ENCODE results near the gene MAN1A2.

The MAN1A2 gene

DNA sequence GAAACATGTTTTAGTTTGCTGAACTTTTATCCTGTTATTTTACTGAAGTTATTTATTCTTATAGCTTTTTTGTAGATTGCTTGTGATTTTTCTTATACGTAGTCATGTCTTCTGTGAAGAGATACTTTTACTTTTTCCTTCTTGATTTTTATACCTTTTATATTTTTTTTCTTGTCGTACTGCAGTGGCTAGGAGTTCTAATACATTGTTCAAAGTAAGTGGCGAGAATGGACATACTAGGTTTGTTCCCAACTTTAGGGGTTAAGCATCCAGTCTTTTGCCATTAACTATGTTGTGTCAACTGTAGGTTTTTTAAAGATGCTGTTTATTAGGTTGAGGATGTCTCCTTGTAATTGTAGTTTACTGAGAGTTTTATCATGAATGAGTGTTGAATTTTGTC lies 36.3 kb downstream of the MAN1A2 start:
- Histone ChIP-seq H3K27me3 (ENCODE audit: control insufficient read depth, insufficient read depth, low read length) (no peaks in the 10 kb centered on the region), H3K4me3 (ENCODE audit: low read depth, low read length) (no peak overlapping the region), H3K36me3 (ENCODE audit: control insufficient read depth, insufficient read depth, low read length) (peaks cover 7% of the 10 kb centered on the region; the same call in 1 of the 2 replicates), H3K9ac (ENCODE audit: low read depth, low read length) (no peak overlapping the region), H3K4me1 (ENCODE audit: control insufficient read depth, insufficient read depth, low read length) (no peaks in the 10 kb centered on the region), H3K9me3 (ENCODE audit: control insufficient read depth, insufficient read depth, low read length) (peaks cover 9% of the 10 kb centered on the region), H3K27ac (ENCODE audit: low read depth, low read length) (no peak overlapping the region)

DNA sequence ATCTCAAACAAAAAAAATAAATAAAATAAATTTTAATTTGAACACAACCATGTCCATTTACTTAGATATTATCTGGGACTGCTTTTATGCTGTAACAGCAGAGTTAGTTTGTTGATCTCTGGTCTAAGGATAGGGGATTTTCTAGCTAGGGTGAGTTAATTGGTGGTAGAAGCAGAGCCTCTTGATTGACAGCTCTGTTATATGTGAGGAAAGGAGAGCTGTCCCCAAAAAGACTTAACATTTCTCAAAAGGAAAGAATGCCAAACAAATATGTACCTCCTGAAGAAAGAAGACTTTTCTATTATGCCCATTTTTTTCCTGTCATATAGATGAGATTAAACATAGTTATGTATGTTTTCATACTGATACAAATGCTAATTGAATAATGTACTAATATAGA lies 37.8 kb downstream of the MAN1A2 start:
- Histone ChIP-seq H3K27me3 (ENCODE audit: control insufficient read depth, insufficient read depth, low read length) (no peaks in the 10 kb centered on the region), H3K27ac (ENCODE audit: low read depth, low read length) (no peak overlapping the region), H3K4me3 (ENCODE audit: low read depth, low read length) (no peak overlapping the region), H3K9me3 (ENCODE audit: control insufficient read depth, insufficient read depth, low read length) (peaks cover 9% of the 10 kb centered on the region), H3K9ac (ENCODE audit: low read depth, low read length) (no peak overlapping the region), H3K4me1 (ENCODE audit: control insufficient read depth, insufficient read depth, low read length) (no peaks in the 10 kb centered on the region), H3K36me3 (ENCODE audit: control insufficient read depth, insufficient read depth, low read length) (peaks cover 7% of the 10 kb centered on the region; the same call in 1 of the 2 replicates)

DNA sequence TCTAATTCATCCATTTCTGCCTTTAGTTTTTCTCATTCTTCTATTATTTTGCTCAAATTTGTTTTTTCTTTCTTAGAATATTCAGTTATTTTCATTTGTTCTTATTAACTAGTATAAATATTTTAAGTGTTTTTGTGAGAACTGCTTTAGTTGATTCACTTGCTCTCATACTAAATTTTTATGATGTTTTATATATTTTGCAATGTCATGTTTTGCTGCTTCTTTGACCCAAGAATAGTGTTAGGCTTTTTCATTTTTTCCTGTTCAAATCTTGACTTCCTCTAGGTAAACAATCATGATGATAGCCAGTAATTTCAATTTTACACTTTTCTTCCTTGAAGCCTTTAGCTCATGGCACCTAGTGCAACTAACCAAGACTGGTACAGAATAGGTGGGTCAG lies 45.2 kb downstream of the MAN1A2 start:
- no peaks in the 10 kb centered on the region for H3K9me3 ChIP-seq (ENCODE audit: control insufficient read depth, insufficient read depth, low read length)
- H3K27ac ChIP-seq (ENCODE audit: low read depth, low read length): no peak overlapping the region
- H3K4me1 ChIP-seq (ENCODE audit: control insufficient read depth, insufficient read depth, low read length): peaks cover 8% of the 10 kb centered on the region
- H3K36me3 ChIP-seq (ENCODE audit: control insufficient read depth, insufficient read depth, low read length): no peaks in the 10 kb centered on the region
- H3K9ac ChIP-seq (ENCODE audit: low read depth, low read length): no peak overlapping the region
- H3K4me3 ChIP-seq (ENCODE audit: low read depth, low read length): no peak overlapping the region
- no peaks in the 10 kb centered on the region for H3K27me3 ChIP-seq (ENCODE audit: control insufficient read depth, insufficient read depth, low read length)

DNA sequence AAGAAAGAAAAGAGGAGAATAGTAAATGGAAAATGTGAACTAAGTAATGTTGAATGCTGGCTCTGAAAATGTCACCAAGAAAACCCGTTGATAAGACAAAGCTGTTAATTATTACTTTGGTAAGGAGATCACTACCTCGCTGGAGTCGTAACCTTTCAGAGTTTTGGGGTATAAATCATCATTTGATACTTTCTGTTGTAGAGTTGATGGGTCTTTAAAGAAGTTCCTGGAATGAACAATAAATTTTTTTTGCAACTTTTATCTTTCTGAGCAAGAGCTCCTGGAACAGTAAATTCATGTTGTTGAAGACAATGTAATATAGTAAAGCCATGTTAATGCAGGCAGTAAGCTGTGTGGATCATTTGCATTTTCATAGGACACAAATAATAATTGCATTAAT lies 46.2 kb downstream of the MAN1A2 start:
- Histone ChIP-seq H3K9ac (ENCODE audit: low read depth, low read length) (no peak overlapping the region), H3K36me3 (ENCODE audit: control insufficient read depth, insufficient read depth, low read length) (no peaks in the 10 kb centered on the region), H3K4me3 (ENCODE audit: low read depth, low read length) (no peak overlapping the region), H3K9me3 (ENCODE audit: control insufficient read depth, insufficient read depth, low read length) (no peaks in the 10 kb centered on the region), H3K27ac (ENCODE audit: low read depth, low read length) (no peak overlapping the region), H3K27me3 (ENCODE audit: control insufficient read depth, insufficient read depth, low read length) (no peaks in the 10 kb centered on the region), H3K4me1 (ENCODE audit: control insufficient read depth, insufficient read depth, low read length) (peaks cover 8% of the 10 kb centered on the region)

DNA sequence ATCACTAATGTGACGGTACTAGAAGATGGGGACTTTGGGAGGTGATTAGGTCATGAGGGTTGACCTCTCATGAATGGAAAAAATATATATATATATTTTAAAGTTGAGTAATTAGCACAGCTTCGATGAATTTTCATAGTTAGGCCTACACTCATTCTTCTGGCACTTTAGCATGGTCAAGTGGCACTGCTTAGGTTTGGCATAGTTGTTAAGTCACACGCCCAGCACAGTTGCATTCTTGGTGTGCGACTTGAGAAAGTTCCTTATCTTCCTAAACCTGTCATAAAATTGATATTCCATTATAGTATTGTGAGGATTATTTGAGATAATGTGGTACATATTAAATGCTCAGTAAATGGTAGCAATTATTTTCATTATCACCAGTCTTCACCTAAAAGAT lies 47.7 kb downstream of the MAN1A2 start:
- H3K9me3 ChIP-seq (ENCODE audit: control insufficient read depth, insufficient read depth, low read length): no peaks in the 10 kb centered on the region
- no peak overlapping the region for H3K4me3 ChIP-seq (ENCODE audit: low read depth, low read length)
- H3K4me1 ChIP-seq (ENCODE audit: control insufficient read depth, insufficient read depth, low read length): peaks cover 8% of the 10 kb centered on the region
- H3K27me3 ChIP-seq (ENCODE audit: control insufficient read depth, insufficient read depth, low read length): no peaks in the 10 kb centered on the region
- no peaks in the 10 kb centered on the region for H3K36me3 ChIP-seq (ENCODE audit: control insufficient read depth, insufficient read depth, low read length)
- no peak overlapping the region for H3K9ac ChIP-seq (ENCODE audit: low read depth, low read length)
- H3K27ac ChIP-seq (ENCODE audit: low read depth, low read length): no peak overlapping the region

DNA sequence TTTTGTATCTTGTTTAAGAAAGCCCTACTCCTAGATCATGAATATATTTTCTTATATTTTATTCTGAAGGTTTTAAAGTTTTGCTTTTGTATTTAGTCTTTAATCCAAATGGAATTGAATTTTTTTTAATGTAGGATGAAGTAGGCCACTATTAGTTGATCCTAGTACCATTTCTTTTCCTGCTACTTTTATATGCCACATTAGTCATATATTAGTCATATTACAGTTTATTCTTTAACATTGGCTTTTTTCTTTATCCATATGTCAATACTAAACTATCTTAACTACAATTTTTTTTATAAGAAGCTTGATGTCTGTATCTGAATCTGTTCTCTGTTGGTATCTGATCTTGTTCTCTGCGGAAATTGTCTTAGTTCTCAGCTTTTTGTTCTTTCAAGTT lies 48.8 kb downstream of the MAN1A2 start:
- no peaks in the 10 kb centered on the region for H3K36me3 ChIP-seq (ENCODE audit: control insufficient read depth, insufficient read depth, low read length)

DNA sequence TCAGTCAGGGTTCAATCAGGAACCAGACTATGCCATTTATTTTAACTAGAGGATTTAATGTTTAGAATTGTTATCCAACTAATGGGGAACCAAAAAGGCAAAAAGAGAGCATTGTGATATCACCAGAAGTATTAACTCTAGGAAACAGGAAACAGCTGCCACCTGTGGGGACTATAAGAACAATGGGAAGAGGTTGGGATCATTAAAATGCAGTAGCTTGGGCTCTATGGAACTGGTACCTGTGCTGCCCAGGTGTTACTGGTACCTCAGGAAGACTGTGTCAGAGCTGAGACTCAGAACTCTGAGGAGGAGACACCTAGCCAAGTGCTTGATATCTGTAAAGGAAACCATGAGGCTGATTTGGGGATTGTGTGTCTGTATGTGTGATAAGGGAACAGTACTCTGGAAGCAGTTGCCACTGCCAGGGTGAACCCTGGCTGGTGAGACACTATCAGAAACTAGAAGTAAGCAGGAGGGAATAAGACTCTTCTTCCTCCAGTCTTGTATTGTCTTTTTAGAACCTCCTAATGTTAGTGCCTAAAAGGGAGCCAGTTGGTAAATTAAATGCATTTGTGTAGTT lies 49.4 kb downstream of the MAN1A2 start:
- H3K27ac ChIP-seq (ENCODE audit: low read depth, low read length): no peak overlapping the region
- H3K27me3 ChIP-seq (ENCODE audit: control insufficient read depth, insufficient read depth, low read length): no peaks in the 10 kb centered on the region
- H3K4me3 ChIP-seq (ENCODE audit: low read depth, low read length): no peak overlapping the region
- H3K4me1 ChIP-seq (ENCODE audit: control insufficient read depth, insufficient read depth, low read length): peaks cover 8% of the 10 kb centered on the region
- H3K36me3 ChIP-seq (ENCODE audit: control insufficient read depth, insufficient read depth, low read length): no peaks in the 10 kb centered on the region
- no peak overlapping the region for H3K9ac ChIP-seq (ENCODE audit: low read depth, low read length)
- no peaks in the 10 kb centered on the region for H3K9me3 ChIP-seq (ENCODE audit: control insufficient read depth, insufficient read depth, low read length)

More for the DNA sequence above, 48.8 kb downstream of the MAN1A2 start:
- Histone ChIP-seq H3K9ac (ENCODE audit: low read depth, low read length) (no peak overlapping the region), H3K4me1 (ENCODE audit: control insufficient read depth, insufficient read depth, low read length) (peaks cover 8% of the 10 kb centered on the region), H3K27ac (ENCODE audit: low read depth, low read length) (no peak overlapping the region), H3K4me3 (ENCODE audit: low read depth, low read length) (no peak overlapping the region), H3K27me3 (ENCODE audit: control insufficient read depth, insufficient read depth, low read length) (no peaks in the 10 kb centered on the region), H3K9me3 (ENCODE audit: control insufficient read depth, insufficient read depth, low read length) (no peaks in the 10 kb centered on the region)

DNA sequence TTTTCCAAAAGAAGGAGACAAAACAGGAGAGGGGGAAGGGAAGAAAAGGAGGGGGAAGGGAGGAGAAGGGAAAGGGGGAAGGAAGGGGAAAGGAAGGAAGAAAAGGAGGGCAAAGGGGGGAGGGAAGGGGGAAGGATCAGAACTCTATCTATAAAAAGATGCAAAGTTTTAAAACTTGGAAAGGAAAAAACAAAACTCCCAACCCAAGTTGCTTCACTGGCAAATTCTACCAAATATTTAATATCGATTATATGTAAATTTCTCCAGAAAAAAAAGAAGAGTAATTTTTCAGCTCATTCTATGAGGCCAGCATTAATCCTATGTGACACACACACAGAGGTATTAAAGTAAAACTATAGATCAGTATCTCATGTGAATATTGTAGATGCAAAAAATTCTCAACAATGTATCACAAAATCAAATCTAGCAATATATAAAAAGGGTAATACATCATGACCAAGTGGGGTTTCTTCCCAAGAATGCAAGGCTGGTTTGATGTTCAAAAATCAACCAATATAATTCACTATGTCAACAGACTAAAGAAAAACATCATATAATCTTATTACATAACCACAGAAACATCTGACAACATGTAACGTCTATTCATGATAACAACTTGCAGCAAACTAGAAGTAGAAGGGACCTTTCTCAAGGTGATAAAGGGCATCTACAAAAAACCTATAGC lies 57.9 kb downstream of the MAN1A2 start:
- Histone ChIP-seq H3K27me3 (ENCODE audit: control insufficient read depth, insufficient read depth, low read length) (no peaks in the 10 kb centered on the region), H3K27ac (ENCODE audit: low read depth, low read length) (no peak overlapping the region), H3K36me3 (ENCODE audit: control insufficient read depth, insufficient read depth, low read length) (no peaks in the 10 kb centered on the region), H3K9ac (ENCODE audit: low read depth, low read length) (no peak overlapping the region), H3K4me1 (ENCODE audit: control insufficient read depth, insufficient read depth, low read length) (no peaks in the 10 kb centered on the region), H3K4me3 (ENCODE audit: low read depth, low read length) (no peak overlapping the region), H3K9me3 (ENCODE audit: control insufficient read depth, insufficient read depth, low read length) (peaks cover 20% of the 10 kb centered on the region)

DNA sequence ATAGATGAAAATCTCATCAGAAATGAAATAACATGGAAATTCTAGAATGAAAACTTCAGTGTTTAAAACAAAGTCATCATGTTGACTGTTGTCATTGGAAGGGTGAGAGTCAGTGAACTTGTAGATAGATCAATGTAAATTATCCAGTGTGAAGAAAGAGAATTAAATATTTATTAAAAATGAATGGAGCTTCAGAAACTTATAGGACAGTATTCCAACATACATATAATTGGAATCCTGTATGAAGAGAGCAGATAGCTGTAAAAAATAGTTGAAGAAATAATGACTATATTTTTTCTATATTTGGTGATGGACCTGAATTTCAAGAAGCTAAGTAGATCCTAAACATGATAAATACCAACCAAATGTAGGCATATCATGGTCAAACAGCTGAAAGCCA lies 60.0 kb downstream of the MAN1A2 start:
- Histone ChIP-seq H3K9me3 (ENCODE audit: control insufficient read depth, insufficient read depth, low read length) (peaks cover 20% of the 10 kb centered on the region), H3K9ac (ENCODE audit: low read depth, low read length) (no peak overlapping the region), H3K27ac (ENCODE audit: low read depth, low read length) (no peak overlapping the region), H3K27me3 (ENCODE audit: control insufficient read depth, insufficient read depth, low read length) (no peaks in the 10 kb centered on the region), H3K4me1 (ENCODE audit: control insufficient read depth, insufficient read depth, low read length) (no peaks in the 10 kb centered on the region), H3K4me3 (ENCODE audit: low read depth, low read length) (no peak overlapping the region), H3K36me3 (ENCODE audit: control insufficient read depth, insufficient read depth, low read length) (no peaks in the 10 kb centered on the region)

DNA sequence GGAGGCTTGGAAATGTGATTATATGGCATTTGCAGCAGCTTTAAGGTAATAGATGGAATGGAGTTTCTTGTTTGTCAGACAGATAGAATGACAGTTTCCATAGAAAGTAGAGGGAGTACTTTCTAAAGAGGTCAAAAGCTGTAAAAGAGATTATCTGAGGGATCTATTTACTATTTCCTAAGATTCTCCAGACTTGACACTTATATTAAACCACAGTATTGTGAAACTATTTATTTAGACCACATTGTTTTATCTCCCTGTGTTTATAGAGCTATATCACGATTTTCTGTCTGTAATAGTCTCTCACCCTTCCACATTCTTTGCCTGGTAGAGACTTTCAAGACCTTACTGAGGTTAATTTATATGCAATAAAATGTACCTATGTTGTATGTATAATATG lies 66.7 kb downstream of the MAN1A2 start:
- H3K4me3 ChIP-seq (ENCODE audit: low read depth, low read length): no peak overlapping the region
- no peak overlapping the region for H3K27ac ChIP-seq (ENCODE audit: low read depth, low read length)
- no peaks in the 10 kb centered on the region for H3K9me3 ChIP-seq (ENCODE audit: control insufficient read depth, insufficient read depth, low read length)
- no peak overlapping the region for H3K9ac ChIP-seq (ENCODE audit: low read depth, low read length)
- no peaks in the 10 kb centered on the region for H3K36me3 ChIP-seq (ENCODE audit: control insufficient read depth, insufficient read depth, low read length)
- H3K27me3 ChIP-seq (ENCODE audit: control insufficient read depth, insufficient read depth, low read length): no peaks in the 10 kb centered on the region
- peaks cover 3% of the 10 kb centered on the region; the same call in 1 of the 2 replicates for H3K4me1 ChIP-seq (ENCODE audit: control insufficient read depth, insufficient read depth, low read length)

DNA sequence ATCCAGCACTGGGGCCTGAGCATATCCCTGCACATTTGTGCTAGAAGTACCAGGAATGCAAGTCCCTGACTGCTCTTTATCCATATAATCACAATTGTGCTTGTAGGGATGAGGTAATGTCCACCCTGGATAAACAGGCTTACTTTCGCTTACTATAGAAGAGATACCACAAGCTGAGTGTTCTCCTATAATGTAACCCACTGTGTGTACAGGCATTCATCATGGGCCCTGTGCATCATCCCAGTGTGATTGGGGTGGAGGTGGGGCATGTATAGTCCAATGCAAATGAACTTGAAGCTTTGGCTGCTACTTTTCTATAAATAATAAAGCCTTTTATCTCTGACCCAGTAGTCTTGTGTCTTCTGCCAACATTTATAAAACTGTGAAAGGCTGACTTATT lies 69.3 kb downstream of the MAN1A2 start:
- Histone ChIP-seq H3K9ac (ENCODE audit: low read depth, low read length) (no peak overlapping the region), H3K4me3 (ENCODE audit: low read depth, low read length) (no peak overlapping the region), H3K27ac (ENCODE audit: low read depth, low read length) (no peak overlapping the region), H3K27me3 (ENCODE audit: control insufficient read depth, insufficient read depth, low read length) (no peaks in the 10 kb centered on the region), H3K36me3 (ENCODE audit: control insufficient read depth, insufficient read depth, low read length) (no peaks in the 10 kb centered on the region), H3K9me3 (ENCODE audit: control insufficient read depth, insufficient read depth, low read length) (no peaks in the 10 kb centered on the region), H3K4me1 (ENCODE audit: control insufficient read depth, insufficient read depth, low read length) (peaks cover 4% of the 10 kb centered on the region; the same call in 1 of the 2 replicates)
